HG03196 (cell line): ENCODE measurements around the gene FGF7.
"Not testable (repeated sequence)": the region's sequence is repeated elsewhere in the genome, so short reads cannot be mapped to it uniquely, and the experiment has no call there.

Experiments used
- ATAC-seq: cut with Tn5 transposase; IDR thresholded peaks from one replicate; pipeline ENCODE4 v1.9.1; 2021; ENCODE audit not compliant: unreplicated experiment

Gene FGF7

DNA sequence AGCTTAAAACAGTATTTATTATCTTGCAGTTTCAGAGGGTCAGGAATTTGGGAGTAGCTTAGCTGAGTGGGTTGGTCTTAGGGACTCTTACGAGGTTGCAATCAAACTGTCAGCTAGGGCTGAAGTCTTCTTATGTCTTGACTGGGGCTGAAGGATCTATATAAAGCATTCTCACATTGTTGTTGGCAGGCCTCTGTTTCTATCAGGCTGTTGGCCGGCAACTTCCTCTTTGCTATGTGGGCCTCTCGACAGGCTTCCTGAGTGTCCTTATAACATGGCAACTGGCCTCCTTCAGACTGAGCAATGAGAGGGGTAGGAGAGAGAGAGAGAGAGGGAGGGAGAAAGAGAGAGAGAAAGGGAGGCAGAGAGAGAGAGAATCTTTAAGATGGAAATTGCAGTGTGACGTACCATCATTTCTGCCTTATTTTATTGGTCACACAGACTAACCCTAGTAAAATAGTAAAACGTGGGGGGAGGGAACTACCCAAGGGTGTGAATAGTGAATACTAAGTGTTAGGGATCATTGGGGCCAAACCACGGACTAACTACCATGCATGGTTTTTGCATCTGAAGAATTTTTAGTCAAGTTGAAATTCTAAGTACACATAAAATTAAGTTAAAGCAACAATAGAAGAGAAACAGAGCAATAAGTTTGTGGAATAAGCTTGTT, 16.1 kb downstream of the FGF7 start:
- ATAC-seq = peak; percentile 60

GRCh38 chr15:49439678-49440395, 16.8 kb downstream of the FGF7 start:
- ATAC-seq = no peak

DNA sequence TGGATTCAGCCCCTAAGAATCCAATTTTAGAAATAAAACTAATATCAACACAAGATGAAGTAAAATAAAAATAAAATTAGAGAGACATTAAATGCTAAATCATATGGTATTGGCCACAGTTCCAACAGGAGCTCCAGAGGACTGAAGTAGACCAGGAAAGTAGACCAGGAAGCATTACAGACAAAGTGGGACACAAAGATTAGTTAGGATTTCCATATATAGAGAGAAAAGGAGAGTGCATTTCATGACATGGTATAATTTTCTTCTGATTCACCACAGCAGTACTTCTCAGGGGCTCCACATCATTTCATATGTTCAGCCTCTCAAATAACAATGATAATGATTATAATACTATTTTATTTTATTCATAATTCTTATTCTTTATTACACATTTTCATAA, 18.3 kb downstream of the FGF7 start:
- no peak for ATAC-seq

DNA sequence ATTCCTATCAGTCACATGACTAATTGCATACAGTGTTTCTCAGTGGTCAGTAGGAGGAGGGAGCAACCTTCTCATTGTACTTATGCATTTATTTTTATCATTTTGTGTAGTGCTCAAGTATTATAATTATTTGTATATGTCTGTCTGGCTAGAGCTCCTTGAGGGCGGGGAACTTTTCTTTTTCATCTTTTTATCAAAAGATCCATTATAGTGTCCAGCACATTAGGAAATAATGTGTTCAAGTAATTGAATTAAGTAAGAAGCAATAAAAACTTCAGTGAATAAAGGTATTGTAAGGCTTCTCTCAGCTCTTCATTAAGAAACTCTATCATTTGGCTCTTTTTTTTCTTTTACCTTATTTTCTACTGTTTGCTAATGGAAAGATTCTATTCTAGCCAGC, 18.8 kb downstream of the FGF7 start:
- ATAC-seq = no peak

- no peak for ATAC-seq
Measured at GRCh38 chr15:49452595-49452994, 29.6 kb downstream of the FGF7 start.

- ATAC-seq = no peak
Measured at GRCh38 chr15:49456166-49456565, 33.1 kb downstream of the FGF7 start.

DNA sequence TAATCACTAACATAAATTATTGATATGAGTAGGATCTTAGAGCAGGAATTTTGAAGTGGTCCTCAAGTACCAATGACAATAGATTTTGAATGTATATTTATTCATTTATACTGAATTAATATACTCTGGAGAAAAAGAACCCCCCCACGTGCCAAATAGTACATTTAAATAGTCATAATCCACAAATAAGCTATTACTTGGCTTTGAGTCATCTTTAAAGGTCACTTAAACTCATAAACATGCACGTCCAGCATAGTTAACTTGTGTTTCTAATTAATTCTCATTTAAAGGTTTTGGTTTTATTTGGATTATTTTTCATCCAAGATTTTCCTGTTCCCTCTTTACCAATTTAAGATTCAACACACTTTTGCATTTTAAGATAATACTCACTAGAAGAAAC, 35.1 kb downstream of the FGF7 start:
- ATAC-seq = no peak

GRCh38 chr15:49460411-49460941, 37.4 kb downstream of the FGF7 start:
- ATAC-seq = no peak

DNA sequence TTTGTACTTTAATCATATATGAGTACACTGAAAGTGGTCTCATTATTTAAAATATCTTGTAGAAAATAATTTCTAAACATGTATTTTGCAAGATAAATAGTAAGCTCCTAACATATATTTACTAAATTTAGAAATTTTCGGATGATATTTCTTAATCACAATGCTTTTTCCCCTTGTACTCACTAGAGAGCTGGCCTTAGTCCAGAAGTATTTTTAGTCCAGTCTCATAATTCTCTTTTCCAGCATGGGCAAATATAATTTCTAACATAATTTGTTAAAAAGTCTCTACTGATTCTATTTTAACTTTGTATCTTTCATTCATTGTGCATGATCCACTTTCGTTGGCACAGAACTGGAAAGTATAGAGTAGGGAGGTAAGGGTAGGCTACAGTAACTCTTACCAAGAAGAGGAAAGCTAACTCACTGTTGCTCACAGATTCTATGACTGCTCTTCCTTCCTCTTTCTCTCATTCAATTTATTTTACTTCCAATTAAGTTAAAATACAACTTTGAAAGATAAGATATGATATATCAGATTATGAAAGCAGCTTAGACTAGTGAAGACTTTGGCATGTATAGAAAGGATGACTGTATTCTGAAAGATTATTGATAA, 39.3 kb downstream of the FGF7 start:
- ATAC-seq = no peak

GRCh38 chr15:49464522-49464921, 41.5 kb downstream of the FGF7 start:
- no peak for ATAC-seq

DNA sequence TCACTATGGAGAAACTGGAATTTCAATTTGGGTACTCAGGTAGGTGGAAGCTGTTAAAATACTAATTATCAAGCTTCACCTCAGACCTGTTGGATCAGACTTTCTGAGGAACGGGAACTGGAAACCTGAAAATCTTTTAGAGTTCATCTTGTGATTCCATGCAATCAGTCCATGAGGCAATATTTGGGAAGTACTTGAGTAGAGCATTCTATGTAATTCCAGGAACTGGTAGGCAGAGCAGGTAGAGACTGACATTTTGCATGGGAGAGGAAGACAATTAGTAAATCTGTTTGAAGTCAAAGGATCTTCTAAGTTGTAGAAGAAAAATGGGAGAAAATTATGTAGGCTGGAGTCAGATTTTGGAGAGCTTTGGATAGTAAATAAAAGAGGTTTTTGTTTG, 43.1 kb downstream of the FGF7 start:
- ATAC-seq = no peak

DNA sequence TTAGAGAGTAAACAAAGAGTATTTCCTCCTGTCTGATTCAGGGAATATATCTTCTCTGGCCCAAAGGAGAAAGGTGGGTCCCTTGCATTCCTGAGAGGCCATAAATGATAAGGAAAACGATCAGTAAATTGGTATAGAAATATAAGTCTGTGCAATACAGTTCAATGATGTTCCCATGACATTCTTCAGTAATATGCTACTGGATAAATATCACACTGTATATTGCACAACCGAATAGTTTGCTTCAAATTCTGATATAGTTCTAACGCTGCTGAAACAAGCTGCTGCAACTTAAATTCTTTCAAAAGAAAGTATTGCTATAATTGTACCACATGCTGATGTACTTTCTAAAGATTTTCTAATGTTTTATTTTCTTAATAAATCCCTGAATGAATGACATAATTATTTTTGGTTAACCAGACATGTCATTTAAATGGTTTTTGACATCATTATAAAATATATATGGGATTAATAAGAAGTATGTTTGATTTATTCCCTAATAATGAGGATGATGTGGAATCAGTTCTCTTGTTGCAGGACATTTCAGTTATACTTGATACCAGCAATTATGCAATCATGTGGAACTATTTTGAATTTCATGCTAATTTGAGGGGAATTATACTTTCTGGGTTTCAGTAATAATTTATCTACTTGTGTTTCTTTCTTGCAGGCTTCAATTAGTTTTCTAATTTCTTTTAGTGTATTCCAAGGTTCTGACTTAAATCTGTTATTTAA, 44.9 kb downstream of the FGF7 start:
- no peak for ATAC-seq

GRCh38 chr15:49468481-49468839, 45.4 kb downstream of the FGF7 start:
- no peak for ATAC-seq

DNA sequence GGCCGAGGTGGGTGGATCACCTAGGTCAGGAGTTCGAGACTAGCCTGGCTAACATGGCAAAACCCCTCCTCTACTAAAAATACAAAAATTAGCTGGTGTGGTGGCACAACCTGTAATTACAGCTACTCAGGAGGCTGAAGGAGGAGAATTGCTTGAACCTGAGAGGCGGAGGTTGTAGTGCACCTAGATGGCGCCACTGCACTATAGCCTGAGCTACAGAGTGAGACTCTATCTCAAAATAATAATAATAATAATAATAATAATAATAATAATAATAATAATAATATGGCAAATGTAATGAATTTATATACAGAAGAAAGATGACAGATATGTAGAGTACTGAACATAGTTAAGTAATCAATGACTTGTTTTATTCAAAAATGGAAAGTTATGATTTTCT, 48.2 kb downstream of the FGF7 start:
- not testable (repeated sequence) for ATAC-seq

- ATAC-seq = peak; percentile 55
Measured at GRCh38 chr15:49471733-49472132, 48.7 kb downstream of the FGF7 start.

GRCh38 chr15:49472338-49472737, 49.3 kb downstream of the FGF7 start:
- no peak for ATAC-seq

- no peak for ATAC-seq
Measured at GRCh38 chr15:49473031-49473430, 50.0 kb downstream of the FGF7 start.

DNA sequence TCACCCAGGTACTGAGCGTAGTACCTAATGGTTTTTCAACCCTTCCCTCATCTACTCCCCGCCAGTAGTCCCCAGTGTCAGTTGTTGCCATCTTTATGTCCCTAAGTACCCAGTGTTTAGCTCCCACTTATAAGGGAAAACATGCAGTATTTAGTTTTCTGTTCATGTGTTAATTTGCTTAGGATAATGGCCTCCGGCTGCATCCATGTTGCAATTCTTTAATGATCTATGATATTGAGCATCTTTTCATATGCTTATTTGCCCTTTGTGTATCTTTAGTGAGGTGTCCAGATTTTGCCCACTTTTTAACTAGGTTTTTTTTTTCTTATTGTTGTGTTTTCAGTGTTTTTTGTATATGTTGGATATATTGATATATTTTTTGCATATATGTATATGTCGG, 55.0 kb downstream of the FGF7 start:
- ATAC-seq = not testable (repeated sequence)

GRCh38 chr15:49478982-49479381, 55.9 kb downstream of the FGF7 start:
- not testable (repeated sequence) for ATAC-seq

GRCh38 chr15:49485401-49485800, 62.4 kb downstream of the FGF7 start:
- ATAC-seq = not testable (repeated sequence)

- ATAC-seq = no peak
Measured at GRCh38 chr15:49490966-49491365, 67.9 kb downstream of the FGF7 start.
